ENCODE data around the gene TSPAN11. TPM values are rescaled to one million over a fixed set of nuclear protein-coding genes. Genes with fewer than 3 reads are reported as not detected.

Gene TSPAN11
- total and polyA plus RNA-seq, 2 donors (not counting 1 experiment from before 2014, with no cell fraction given) = not detected

DNA sequence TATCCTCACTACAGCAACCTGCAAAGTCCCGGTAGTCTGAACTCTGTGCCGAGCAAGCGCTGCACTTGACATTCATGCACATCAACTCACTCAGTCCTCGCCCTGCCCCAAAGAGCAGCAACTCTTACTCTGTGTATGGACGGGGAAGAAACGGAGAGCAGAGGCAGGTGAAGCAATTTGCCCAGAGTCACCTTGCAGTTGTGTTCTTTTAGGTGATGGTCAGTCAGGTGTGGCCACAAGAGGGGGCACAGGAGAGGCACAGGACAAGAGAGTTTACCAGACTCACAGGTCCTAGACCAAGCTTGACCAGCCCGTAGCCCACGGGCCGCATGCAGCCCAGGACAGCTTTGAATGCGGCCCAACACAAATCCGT, 39.1 kb downstream of the TSPAN11 start:
- no peaks in the 10 kb centered on the region for H3K9me3 ChIP-seq (ENCODE audit: control extremely low read depth in 1 of 3, control insufficient read depth in 2 of 3, insufficient read depth in 1 of 3, low read length in 2 of 3)
- no peak overlapping the region for H3K9ac ChIP-seq (ENCODE audit: low read length)
- Mint-ChIP-seq H3K9me3 (ENCODE audit: insufficient read depth) (no peaks in the 10 kb centered on the region), H3K4me1 (no peaks in the 10 kb centered on the region), H3K27ac (no peak overlapping the region), H3K4me3 (no peak overlapping the region), H3K27me3 (no peaks in the 10 kb centered on the region)
- no peak overlapping the region for H3K27ac ChIP-seq (ENCODE audit: low read length in 2 of 2)
- H3K4me1 ChIP-seq (ENCODE audit: control insufficient read depth in 2 of 2, insufficient read depth in 2 of 2, low read length in 2 of 2) = no peaks in the 10 kb centered on the region
- H3K4me3 ChIP-seq (ENCODE audit: control extremely low read depth in 1 of 5, extremely low read depth in 1 of 5, insufficient read depth in 1 of 5, low read depth in 2 of 5, low read length in 4 of 5) = no peak overlapping the region
- H4K20me1 ChIP-seq (ENCODE audit: control insufficient read depth, insufficient read depth, low read length, poor library complexity, severe bottlenecking) = no peaks in the 10 kb centered on the region
- ATAC-seq (ENCODE audit: low read depth) = no peak
- CTCF ChIA-PET = interaction anchor here (0.6 kb wide), 1 partner anchor 21 kb away, joined by 3 read pairs; no protein-coding TSS in a partner anchor
- H3K36me3 ChIP-seq (replicated peaks in 1 of 2; ENCODE audit: control extremely low read depth in 1 of 2, control insufficient read depth in 1 of 2, extremely low read depth in 1 of 2, insufficient read depth in 2 of 2, low read length in 1 of 2) = no peaks in the 10 kb centered on the region
- intact Hi-C loops (cut with micrococcal nuclease) = no loop called here
- no peak overlapping the region for H2AFZ ChIP-seq (ENCODE audit: insufficient read depth, low read depth, low read length, poor library complexity, severe bottlenecking)
- H3K4me2 ChIP-seq (replicated peaks; ENCODE audit: low read depth, low read length, poor library complexity, severe bottlenecking) = no peak overlapping the region
- POLR2A ChIA-PET = no interaction called here
- no peaks in the 10 kb centered on the region for H3K79me2 ChIP-seq (ENCODE audit: control insufficient read depth, insufficient read depth, low read length)
- peaks cover 0 to 3% (median 0%) of the 10 kb centered on the region in 4 experiments for H3K27me3 ChIP-seq (replicated peaks in 1 of 4; ENCODE audit: control extremely low read depth in 1 of 4, control insufficient read depth in 3 of 4, insufficient read depth in 4 of 4, low read length in 3 of 4)
- WGBS (ENCODE audit: insufficient coverage) = 94% methylated on average over 8 of the region's 11 CpGs
- no peak for DNase-seq
- TF ChIP-seq, protein P1, sequence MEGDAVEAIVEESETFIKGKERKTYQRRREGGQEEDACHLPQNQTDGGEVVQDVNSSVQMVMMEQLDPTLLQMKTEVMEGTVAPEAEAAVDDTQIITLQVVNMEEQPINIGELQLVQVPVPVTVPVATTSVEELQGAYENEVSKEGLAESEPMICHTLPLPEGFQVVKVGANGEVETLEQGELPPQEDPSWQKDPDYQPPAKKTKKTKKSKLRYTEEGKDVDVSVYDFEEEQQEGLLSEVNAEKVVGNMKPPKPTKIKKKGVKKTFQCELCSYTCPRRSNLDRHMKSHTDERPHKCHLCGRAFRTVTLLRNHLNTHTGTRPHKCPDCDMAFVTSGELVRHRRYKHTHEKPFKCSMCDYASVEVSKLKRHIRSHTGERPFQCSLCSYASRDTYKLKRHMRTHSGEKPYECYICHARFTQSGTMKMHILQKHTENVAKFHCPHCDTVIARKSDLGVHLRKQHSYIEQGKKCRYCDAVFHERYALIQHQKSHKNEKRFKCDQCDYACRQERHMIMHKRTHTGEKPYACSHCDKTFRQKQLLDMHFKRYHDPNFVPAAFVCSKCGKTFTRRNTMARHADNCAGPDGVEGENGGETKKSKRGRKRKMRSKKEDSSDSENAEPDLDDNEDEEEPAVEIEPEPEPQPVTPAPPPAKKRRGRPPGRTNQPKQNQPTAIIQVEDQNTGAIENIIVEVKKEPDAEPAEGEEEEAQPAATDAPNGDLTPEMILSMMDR (IDR thresholded peaks at IDR 0.05) = no peak
- no peak for TF ChIP-seq EZH2 (IDR thresholded peaks at IDR 0.05; ENCODE audit: borderline replicate concordance, insufficient read depth, low read depth, low read length, poor library complexity, severe bottlenecking)

DNA sequence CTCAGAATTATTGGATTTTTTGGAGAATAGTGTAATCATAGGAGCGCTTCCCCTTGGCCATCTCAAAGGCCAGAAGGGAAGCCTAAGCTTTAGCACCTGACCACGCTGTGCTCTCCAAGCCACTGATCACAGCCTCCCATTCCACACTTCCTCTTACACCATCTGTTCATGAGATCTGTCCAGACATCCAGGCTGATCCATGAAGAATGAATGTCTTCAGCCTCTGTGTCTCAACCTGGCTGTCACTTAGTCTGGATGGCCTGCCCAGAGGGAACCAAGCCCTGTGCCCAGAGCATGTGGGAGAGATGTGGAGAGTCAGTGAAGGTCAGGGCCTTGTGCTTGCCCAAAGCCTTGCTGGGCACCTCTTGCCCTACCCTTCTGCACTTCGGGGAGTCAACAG, 40.5 kb downstream of the TSPAN11 start:
- H3K4me2 ChIP-seq (replicated peaks; ENCODE audit: low read depth, low read length, poor library complexity, severe bottlenecking) = no peak overlapping the region
- H3K9me3 Mint-ChIP-seq (ENCODE audit: insufficient read depth) = no peaks in the 10 kb centered on the region
- no peak overlapping the region for H3K4me3 Mint-ChIP-seq
- no peak overlapping the region for H3K4me3 ChIP-seq (ENCODE audit: control extremely low read depth in 1 of 5, extremely low read depth in 1 of 5, insufficient read depth in 1 of 5, low read depth in 2 of 5, low read length in 4 of 5)
- no peaks in the 10 kb centered on the region for H3K27me3 Mint-ChIP-seq
- H3K27me3 ChIP-seq (replicated peaks in 1 of 4; ENCODE audit: control extremely low read depth in 1 of 4, control insufficient read depth in 3 of 4, insufficient read depth in 4 of 4, low read length in 3 of 4) = peaks cover 0 to 3% (median 0%) of the 10 kb centered on the region in 4 experiments
- H3K79me2 ChIP-seq (ENCODE audit: control insufficient read depth, insufficient read depth, low read length) = no peaks in the 10 kb centered on the region
- intact Hi-C loops (cut with micrococcal nuclease) = no loop called here
- no peak for TF ChIP-seq EZH2 (IDR thresholded peaks at IDR 0.05; ENCODE audit: borderline replicate concordance, insufficient read depth, low read depth, low read length, poor library complexity, severe bottlenecking)
- TF ChIP-seq, protein P1 (IDR thresholded peaks at IDR 0.05) = no peak
- no peaks in the 10 kb centered on the region for H3K36me3 ChIP-seq (replicated peaks in 1 of 2; ENCODE audit: control extremely low read depth in 1 of 2, control insufficient read depth in 1 of 2, extremely low read depth in 1 of 2, insufficient read depth in 2 of 2, low read length in 1 of 2)
- ChIA-PET CTCF (no interaction called here), POLR2A (no interaction called here)
- ATAC-seq (ENCODE audit: low read depth) (no peak), DNase-seq (no peak)
- no peaks in the 10 kb centered on the region for H4K20me1 ChIP-seq (ENCODE audit: control insufficient read depth, insufficient read depth, low read length, poor library complexity, severe bottlenecking)
- 85% methylated on average over 2 of the region's 3 CpGs for WGBS (ENCODE audit: insufficient coverage)
- H2AFZ ChIP-seq (ENCODE audit: insufficient read depth, low read depth, low read length, poor library complexity, severe bottlenecking) = no peak overlapping the region
- no peak overlapping the region for H3K9ac ChIP-seq (ENCODE audit: low read length)
- no peaks in the 10 kb centered on the region for H3K4me1 ChIP-seq (ENCODE audit: control insufficient read depth in 2 of 2, insufficient read depth in 2 of 2, low read length in 2 of 2)
- H3K27ac ChIP-seq (ENCODE audit: low read length in 2 of 2) = no peak overlapping the region
- H3K4me1 Mint-ChIP-seq = no peaks in the 10 kb centered on the region
- no peaks in the 10 kb centered on the region for H3K9me3 ChIP-seq (ENCODE audit: control extremely low read depth in 1 of 3, control insufficient read depth in 2 of 3, insufficient read depth in 1 of 3, low read length in 2 of 3)
- H3K27ac Mint-ChIP-seq = no peak overlapping the region
